ENCODE measurements around the gene LRMDA.

DNA sequence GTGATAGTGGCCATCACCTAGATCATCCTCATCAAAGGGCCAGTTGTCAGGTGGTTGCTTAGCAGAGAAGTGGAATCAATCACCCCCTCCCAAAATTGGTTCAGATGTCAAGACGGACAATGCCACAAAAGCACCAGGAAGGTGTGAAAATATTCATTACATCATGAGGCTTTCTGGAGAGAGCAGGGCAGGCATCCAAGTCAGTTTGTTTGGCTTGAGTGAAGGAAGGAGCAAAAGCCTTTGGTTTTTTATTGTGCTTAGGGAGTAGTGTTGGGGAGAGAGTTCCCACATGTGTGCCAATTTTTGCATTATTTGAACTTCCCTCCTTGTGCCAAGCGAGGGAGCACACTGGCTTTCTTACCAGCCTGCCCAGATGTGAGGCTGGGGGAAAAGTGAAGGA, 1082.9 kb downstream of the LRMDA start:
- TF ChIP-seq CTCF (conservative IDR thresholded peaks at IDR 0.05; ENCODE audit: low read length) = no peak
- no peak for TF ChIP-seq EZH2phosphoT487 (IDR thresholded peaks at IDR 0.05; ENCODE audit: borderline replicate concordance, low read depth, low read length)

Data from OCI-LY7 (cell line).